Caco-2 (cell line): ENCODE data around the gene SLK. TPM values are rescaled to one million over a fixed set of nuclear protein-coding genes. Genes with fewer than 3 reads are reported as not detected.

Experiments
- BruUV-seq: library from RNA; stranded (reverse); fragments of 400-500 nt; replicated peaks from 2 replicates; lab custom pipeline; 2021; lab: Mats Ljungman, UMichigan
- CTCF ChIA-PET: fragments of 300-600 bp; sonication (Branson Sonifier 250); formaldehyde crosslinking; loops from one replicate; lab custom pipeline; 2022; ENCODE audit warnings: antibody characterized with exemption; lab: Charles Lee
- POLR2A ChIA-PET: fragments of 300-600 bp; sonication (Branson Sonifier 250); formaldehyde crosslinking; loops from one replicate; lab custom pipeline; 2022; ENCODE audit warnings: antibody characterized with exemption; lab: Charles Lee
- DNase-seq, 2 experiments: peaks; one replicate each; pipeline versions ENCODE4 v3.0.0 to v3.0.0-alpha.2; 2020 to 2022
- H3K27me3 ChIP-seq: replicated peaks from 2 replicates; pipeline ENCODE4 v1.6.0; 2011; ENCODE audit warnings: low read length; ENCODE audit not compliant: control insufficient read depth, insufficient read depth
- H3K36me3 ChIP-seq: 2 replicates; pipeline ENCODE4 v1.5.1; 2011; ENCODE audit warnings: low read length; ENCODE audit not compliant: control insufficient read depth, insufficient read depth
- H3K4me1 ChIP-seq: fragments of 250-450 bp; sonication (Bioruptor Pico); 2 replicates; pipeline ENCODE4 v1.5.1; 2020; ENCODE audit warnings: mild to moderate bottlenecking
- H3K4me3 ChIP-seq: 2 replicates; pipeline ENCODE4 v1.5.1; 2011; ENCODE audit warnings: low read depth, mild to moderate bottlenecking, control low read depth, low read length
- H3K9me3 ChIP-seq: fragments of 250-450 bp; sonication (Bioruptor Pico); 2 replicates; pipeline ENCODE4 v1.5.1; 2020; ENCODE audit warnings: mild to moderate bottlenecking, moderate library complexity
- H3K27ac Mint-ChIP-seq: one replicate; pipeline ENCODE4 v1.8.0; 2022; ENCODE audit warnings: mixed read lengths; ENCODE audit not compliant: unreplicated experiment
- H3K27me3 Mint-ChIP-seq: one replicate; pipeline ENCODE4 v1.8.0; 2022; ENCODE audit warnings: mixed read lengths; ENCODE audit not compliant: insufficient read depth, unreplicated experiment
- H3K36me3 Mint-ChIP-seq: one replicate; pipeline ENCODE4 v1.8.0; 2022; ENCODE audit warnings: mild to moderate bottlenecking, mixed read lengths; ENCODE audit not compliant: insufficient read depth, unreplicated experiment
- H3K4me1 Mint-ChIP-seq: one replicate; pipeline ENCODE4 v1.8.0; 2022; ENCODE audit warnings: low read depth, mixed read lengths; ENCODE audit not compliant: unreplicated experiment
- H3K4me3 Mint-ChIP-seq: one replicate; pipeline ENCODE4 v1.8.0; 2022; ENCODE audit warnings: mild to moderate bottlenecking, moderate library complexity, mixed read lengths; ENCODE audit not compliant: unreplicated experiment
- H3K9me3 Mint-ChIP-seq: one replicate; pipeline ENCODE4 v1.8.0; 2022; ENCODE audit warnings: mixed read lengths; ENCODE audit not compliant: unreplicated experiment
- intact Hi-C: fragments of 100-400 bp; cut with micrococcal nuclease; formaldehyde crosslinking; loops from one replicate; pipeline ENCODE4 v1.10.0; 2022; ENCODE audit not compliant: unreplicated experiment
- total RNA-seq: library from RNA; stranded (reverse); gene quantifications from 2 replicates; pipeline ENCODE4 v1.2.3, GENCODE V29; 2022
- TF ChIP-seq, protein P1 (sequence below), 2 experiments: fragments of 200-600 bp in 1 of 2; IDR thresholded peaks; 1 replicate in 1 of 2; 2 replicates in 1 of 2; pipeline versions ENCODE4 v1.5.1 to v1.8.0; 2011 to 2022; ENCODE audit warnings: antibody characterized with exemption in 1 of 2, control low read depth in 1 of 2, inconsistent platforms in 1 of 2, low read depth in 1 of 2, low read length in 1 of 2, mild to moderate bottlenecking in 1 of 2, moderate library complexity in 1 of 2; ENCODE audit not compliant: insufficient read depth in 1 of 2, severe bottlenecking in 1 of 2, unreplicated experiment in 1 of 2

Gene SLK
- total RNA-seq, 1 experiment from 2014 or later, result 39.5 TPM

DNA sequence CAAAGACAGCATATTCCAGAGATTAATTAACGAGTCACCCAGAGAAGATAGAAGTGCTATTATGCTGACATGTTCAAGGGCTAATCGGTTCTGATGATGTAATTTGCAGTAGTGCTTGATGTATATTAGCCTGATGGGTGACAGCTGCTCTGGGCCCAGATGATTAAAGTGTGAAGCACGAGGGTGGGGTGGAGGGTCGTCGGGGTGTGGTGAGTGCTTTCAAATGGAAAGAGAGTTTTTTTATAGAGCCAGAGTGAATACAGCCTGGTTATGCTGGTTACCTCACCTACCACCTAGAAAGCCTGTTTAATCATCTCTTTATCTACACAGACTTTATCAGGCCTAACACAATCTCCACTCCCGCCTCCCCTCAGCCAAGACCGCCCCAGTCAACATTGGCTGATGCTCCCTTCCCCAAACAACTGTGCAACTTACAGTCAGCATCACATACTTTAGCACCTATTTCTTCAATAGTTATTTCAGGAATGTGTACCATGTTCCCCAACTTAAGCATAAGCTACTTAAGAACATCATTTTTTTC is 37.5 kb upstream of the SLK start:
- Mint-ChIP-seq H3K9me3 (no peaks in the 10 kb centered on the region), H3K27me3 (no peaks in the 10 kb centered on the region), H3K4me3 (peak overlapping the region; percentile 37), H3K4me1 (peaks cover 61% of the 10 kb centered on the region), H3K27ac (no peak overlapping the region), H3K36me3 (no peaks in the 10 kb centered on the region)
- Histone ChIP-seq H3K36me3 (no peaks in the 10 kb centered on the region), H3K4me3 (no peak overlapping the region), H3K9me3 (no peaks in the 10 kb centered on the region), H3K27me3 (no peaks in the 10 kb centered on the region), H3K4me1 (peaks cover 76% of the 10 kb centered on the region)
- intact Hi-C loops, result loop anchor here (2.0 kb wide), 1 partner anchor 37 kb away; the partner anchor contains the start of gene SLK
- TF ChIP-seq, protein P1, sequence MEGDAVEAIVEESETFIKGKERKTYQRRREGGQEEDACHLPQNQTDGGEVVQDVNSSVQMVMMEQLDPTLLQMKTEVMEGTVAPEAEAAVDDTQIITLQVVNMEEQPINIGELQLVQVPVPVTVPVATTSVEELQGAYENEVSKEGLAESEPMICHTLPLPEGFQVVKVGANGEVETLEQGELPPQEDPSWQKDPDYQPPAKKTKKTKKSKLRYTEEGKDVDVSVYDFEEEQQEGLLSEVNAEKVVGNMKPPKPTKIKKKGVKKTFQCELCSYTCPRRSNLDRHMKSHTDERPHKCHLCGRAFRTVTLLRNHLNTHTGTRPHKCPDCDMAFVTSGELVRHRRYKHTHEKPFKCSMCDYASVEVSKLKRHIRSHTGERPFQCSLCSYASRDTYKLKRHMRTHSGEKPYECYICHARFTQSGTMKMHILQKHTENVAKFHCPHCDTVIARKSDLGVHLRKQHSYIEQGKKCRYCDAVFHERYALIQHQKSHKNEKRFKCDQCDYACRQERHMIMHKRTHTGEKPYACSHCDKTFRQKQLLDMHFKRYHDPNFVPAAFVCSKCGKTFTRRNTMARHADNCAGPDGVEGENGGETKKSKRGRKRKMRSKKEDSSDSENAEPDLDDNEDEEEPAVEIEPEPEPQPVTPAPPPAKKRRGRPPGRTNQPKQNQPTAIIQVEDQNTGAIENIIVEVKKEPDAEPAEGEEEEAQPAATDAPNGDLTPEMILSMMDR (IDR thresholded peaks at IDR 0.05; ENCODE audit: insufficient read depth in 1 of 2, low read depth in 1 of 2, low read length in 1 of 2, severe bottlenecking in 1 of 2, unreplicated experiment in 1 of 2), result no peak
- DNase-seq, result peak; percentile 68 to 69
- CTCF ChIA-PET, result interaction anchor here (0.7 kb wide), 1 partner anchor 42 kb away, joined by 3 read pairs; no protein-coding TSS in a partner anchor
- no TSS peak for BruUV-seq
- POLR2A ChIA-PET, result interaction anchor here (1.0 kb wide), 1 partner anchor 37 kb away, joined by 5 read pairs; no protein-coding TSS in a partner anchor

DNA sequence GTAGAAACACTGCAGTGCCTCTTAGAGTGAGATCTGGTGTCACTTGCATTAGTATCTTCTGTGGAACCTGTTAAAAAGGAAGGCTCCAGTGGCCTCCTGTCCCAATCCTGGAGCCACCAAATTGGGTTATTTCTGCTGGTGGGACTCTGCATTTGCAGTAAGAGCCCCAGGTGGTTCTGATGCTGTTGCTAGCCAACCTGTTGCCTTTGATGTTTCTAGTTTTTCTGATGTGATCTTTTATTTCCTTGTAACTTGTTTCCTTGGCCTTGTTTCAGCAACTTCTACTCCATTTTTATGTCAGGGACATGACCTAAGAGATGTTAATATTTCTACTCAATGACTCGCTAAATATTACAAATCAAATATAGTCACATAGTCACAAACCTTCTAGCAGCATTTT is 36.5 kb upstream of the SLK start:
- no peaks in the 10 kb centered on the region for H3K36me3 Mint-ChIP-seq
- CTCF ChIA-PET, result no interaction called here
- Histone ChIP-seq H3K4me3 (no peak overlapping the region), H3K36me3 (no peaks in the 10 kb centered on the region), H3K9me3 (no peaks in the 10 kb centered on the region), H3K27me3 (no peaks in the 10 kb centered on the region), H3K4me1 (peaks cover 66% of the 10 kb centered on the region)
- POLR2A ChIA-PET, result no interaction called here
- intact Hi-C loops, result no loop called here
- no TSS peak for BruUV-seq
- no peak overlapping the region for H3K4me3 Mint-ChIP-seq
- H3K4me1 Mint-ChIP-seq, result peaks cover 59% of the 10 kb centered on the region
- no peaks in the 10 kb centered on the region for H3K27me3 Mint-ChIP-seq
- no peaks in the 10 kb centered on the region for H3K9me3 Mint-ChIP-seq
- no peak for DNase-seq
- TF ChIP-seq, protein P1 (IDR thresholded peaks at IDR 0.05; ENCODE audit: insufficient read depth in 1 of 2, low read depth in 1 of 2, low read length in 1 of 2, severe bottlenecking in 1 of 2, unreplicated experiment in 1 of 2), result no peak
- no peak overlapping the region for H3K27ac Mint-ChIP-seq

DNA sequence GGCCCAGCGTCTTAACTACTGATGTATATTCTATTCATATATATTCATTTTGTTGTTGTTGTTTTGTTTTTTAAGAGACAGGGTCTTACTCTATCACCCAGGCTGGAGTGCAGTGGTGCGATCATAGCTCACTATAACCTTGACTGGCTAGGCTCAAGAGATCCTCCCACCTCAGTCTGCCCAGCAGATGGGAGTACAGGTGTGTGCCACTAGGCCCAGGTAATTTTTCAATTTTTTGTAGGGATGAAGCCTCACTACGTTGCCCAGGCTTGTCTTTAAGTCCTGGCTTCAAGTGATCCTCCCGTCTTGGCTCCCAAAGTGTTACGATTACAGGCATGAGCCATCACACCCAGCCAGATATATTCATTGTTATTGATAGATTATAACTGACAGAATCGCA is 36.1 kb upstream of the SLK start:
- H3K27ac Mint-ChIP-seq, result no peak overlapping the region
- H3K4me3 Mint-ChIP-seq, result no peak overlapping the region
- H3K4me1 Mint-ChIP-seq, result peaks cover 55% of the 10 kb centered on the region

More for the DNA sequence above, 36.1 kb upstream of the SLK start:
- no TSS peak for BruUV-seq
- DNase-seq, result no peak
- no peaks in the 10 kb centered on the region for H3K36me3 Mint-ChIP-seq
- TF ChIP-seq, protein P1 (IDR thresholded peaks at IDR 0.05; ENCODE audit: insufficient read depth in 1 of 2, low read depth in 1 of 2, low read length in 1 of 2, severe bottlenecking in 1 of 2, unreplicated experiment in 1 of 2), result no peak
- Histone ChIP-seq H3K4me3 (no peak overlapping the region), H3K4me1 (peaks cover 62% of the 10 kb centered on the region), H3K9me3 (no peaks in the 10 kb centered on the region), H3K36me3 (no peaks in the 10 kb centered on the region), H3K27me3 (no peaks in the 10 kb centered on the region)
- ChIA-PET CTCF (no interaction called here), POLR2A (no interaction called here)
- intact Hi-C loops, result no loop called here
- H3K9me3 Mint-ChIP-seq, result no peaks in the 10 kb centered on the region
- H3K27me3 Mint-ChIP-seq, result no peaks in the 10 kb centered on the region
